ENCODE measurements around the gene ZNF217.
"Not testable (repeated sequence)": the region's sequence is repeated elsewhere in the genome, so short reads cannot be mapped to it uniquely, and the experiment has no call there.

The ZNF217 gene

DNA sequence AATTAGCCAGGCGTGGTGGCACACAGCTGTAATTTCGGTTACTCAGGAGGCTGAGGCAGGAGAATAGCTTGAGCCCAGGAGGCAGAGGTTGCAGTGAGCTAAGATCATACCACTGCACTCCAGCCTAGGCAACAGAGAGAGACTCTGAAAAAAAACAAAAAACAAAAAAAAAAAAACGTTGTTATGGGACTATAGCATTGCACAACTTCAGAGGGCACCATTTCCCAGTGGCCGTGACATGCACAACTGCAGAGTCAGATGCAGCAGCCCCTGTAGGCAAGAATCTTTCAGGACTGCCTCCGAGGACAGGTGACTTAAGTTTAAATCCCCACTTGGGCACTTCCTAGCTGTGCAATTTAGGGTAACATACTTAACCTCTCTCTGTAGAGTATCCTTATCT is 64.0 kb downstream of the ZNF217 start:
- DNase-seq (ENCODE audit: low read depth): no peak

DNA sequence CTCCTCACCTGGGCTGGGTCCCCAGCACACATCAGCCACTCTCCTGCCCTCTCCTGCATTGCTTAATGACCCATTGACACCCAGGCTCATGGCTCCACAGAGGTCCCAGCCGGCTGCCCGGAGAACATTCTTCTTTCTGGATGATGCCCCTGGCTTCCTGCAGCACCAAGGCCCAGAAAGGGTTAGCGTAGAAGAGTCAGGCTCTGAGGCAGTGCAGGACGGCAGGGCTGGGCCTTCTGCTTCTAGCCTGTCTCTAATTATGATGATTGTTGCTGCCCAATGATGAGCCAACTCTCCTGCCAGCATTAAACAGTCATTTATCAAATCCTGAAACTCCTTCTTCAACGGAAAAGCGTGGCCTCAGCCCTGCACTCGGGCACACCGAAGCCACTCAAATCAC is 66.4 kb downstream of the ZNF217 start:
- no peak for DNase-seq (ENCODE audit: low read depth)

DNA sequence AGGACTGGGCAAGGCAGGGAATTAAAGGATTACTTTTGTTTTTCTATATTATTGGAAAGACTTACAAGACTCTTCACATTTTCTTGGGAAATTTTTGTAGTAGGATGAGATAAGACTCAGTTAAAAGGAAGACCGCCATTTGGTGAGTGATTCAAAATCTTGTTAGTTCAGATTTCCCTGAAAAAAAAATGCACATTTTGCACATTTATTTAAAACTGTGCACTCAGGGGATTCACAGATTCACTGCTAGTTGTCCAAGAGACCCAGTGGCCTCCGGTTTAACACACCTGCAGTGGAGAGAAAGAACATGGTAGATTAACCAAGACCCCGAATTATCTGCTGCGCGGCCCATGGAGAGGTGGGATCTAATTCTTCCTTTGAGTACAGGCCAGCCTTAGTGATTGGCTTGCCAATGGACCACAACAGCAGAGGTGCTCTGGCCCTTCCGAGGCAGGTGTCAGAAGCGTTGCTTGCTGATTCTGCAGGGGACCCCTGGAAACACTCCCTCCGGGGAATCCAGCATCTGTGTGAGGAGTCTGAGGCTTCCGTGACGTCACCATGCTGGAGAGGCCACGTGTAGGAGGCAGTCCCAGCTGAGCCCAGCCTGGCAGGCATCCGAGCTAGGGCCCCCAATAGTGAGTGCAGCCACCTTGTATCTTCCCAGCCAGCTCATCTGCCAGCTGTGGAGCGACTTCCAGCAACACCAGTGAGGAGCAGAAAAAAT is 68.9 kb downstream of the ZNF217 start:
- DNase-seq (ENCODE audit: low read depth): no peak

DNA sequence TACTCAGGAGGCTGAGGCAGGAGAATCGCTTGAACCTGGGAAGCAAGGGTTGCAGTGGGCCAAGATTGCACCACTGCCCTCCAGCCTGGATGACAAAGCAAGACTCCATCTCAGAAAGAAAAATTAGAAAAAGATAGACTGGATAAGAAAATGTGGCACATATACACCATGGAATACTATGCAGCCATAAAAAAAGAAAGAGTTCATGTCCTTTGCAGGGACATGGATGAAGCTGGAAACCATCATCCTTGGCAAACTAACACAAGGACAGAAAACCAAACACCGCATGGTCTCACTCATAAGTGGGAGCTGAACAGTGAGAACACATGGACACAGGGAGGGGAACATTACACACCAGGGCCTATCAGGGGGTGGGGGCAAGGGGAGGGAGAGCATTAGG is 70.0 kb downstream of the ZNF217 start:
- not testable (repeated sequence) for DNase-seq (ENCODE audit: low read depth)

DNA sequence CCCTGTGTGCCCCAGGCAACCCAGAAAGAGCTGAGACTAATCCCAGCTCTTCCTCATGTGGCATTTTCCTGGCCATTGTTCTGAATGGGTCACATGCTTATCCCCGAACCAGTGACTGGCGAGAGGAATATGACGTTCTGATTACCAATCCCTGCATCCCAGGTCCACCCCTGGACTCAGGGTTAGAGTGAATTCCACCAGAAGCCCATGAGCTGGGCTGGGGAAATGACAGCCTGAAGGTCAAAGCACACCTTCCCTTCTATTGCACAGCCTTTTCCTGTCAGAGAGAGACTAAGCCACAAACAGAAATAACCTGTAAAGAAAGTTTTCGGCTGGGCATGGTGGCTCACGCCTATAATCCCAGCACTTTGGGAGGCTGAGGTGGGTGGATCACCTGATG is 70.9 kb downstream of the ZNF217 start:
- DNase-seq (ENCODE audit: low read depth): no peak

DNA sequence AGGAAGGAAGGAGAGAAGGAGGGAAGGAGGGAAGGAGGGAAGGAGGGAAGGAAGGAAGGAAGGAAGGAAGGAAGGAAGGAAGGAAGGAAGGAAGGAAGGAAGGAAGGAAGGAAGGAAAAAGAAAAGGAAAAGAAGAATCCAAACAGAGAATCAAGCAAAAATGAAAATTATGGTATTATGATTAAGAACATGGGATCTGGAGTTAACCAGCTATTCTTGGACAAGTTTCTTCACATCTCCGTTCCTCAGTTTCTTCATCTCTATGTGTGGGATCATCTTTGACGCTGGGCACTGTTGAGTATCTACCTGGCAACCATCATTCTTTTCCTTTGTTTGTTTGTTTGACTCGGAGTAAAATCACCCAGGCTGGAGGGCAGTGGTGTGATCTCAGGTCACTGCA is 71.6 kb downstream of the ZNF217 start:
- no peak for DNase-seq (ENCODE audit: low read depth)

DNA sequence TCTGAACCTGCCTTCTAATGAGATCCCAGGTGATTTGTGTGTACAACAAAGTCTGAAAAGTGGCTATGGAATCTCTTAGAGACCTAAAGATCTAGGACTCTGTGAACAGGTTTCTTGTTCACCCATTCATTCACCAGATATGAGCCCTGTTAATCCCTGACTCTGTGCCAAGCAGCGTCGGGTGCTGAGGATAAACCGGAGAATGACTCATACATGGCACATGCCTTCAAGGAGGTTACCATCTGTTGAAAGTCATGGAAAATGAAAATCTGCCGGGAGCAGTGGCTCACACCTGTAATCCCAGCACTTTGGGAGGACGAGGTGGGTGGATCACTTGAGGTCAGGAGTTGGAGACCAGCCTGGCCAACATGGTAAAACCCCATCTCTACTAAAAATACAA is 72.2 kb downstream of the ZNF217 start:
- DNase-seq (ENCODE audit: low read depth): not testable (repeated sequence)

DNA sequence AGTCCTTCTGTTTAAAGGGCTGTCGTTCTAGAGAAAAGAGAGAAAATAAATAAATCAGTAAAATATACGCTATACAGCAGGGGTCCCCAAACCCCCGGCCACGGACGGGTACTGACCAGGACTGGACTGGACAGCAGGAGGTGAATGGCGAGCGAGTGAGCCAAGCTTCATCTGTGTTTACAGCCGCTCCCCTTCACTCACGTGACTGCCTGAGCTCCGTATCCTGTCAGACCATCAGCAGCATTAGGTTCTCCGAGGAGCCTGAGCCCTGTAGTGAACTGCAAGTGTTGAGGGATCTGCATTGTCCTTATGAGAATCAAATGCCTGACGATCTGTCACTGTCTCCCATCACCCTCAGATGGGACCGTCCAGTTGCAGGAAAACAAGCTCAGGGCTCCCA is 76.5 kb downstream of the ZNF217 start:
- DNase-seq (ENCODE audit: low read depth): no peak

All from T follicular helper cell (primary cell).